Fibroblast of gingiva (primary cell): ENCODE measurements around the gene CCER1.

Experiments
- DNase-seq: peaks from one replicate; pipeline ENCODE4 v3.0.0-alpha.2; 2011; ENCODE audit warnings: low read depth

Gene CCER1

GRCh38 chr12:90921536-90921935, 33.4 kb downstream of the CCER1 start:
- DNase-seq: no peak

DNA sequence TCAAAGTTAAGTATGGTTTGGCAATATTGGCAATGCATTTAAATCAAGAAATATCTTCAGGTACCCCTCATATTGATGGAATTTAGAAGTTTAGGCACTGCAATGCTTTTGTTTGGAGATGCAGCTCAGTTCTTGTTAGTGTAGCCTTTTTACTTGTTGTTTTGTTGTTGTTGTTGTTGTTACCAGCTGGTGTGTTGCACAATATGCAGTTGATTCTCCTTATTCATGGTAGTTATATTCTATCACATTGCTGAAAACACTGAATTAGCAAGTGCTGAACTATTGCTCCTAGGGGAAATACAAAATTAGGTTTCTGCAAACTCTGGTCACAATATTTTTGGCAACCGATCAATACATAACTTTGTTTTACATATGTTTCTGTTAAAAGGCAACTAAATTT, 34.8 kb downstream of the CCER1 start:
- no peak for DNase-seq

- no peak for DNase-seq
Observed at GRCh38 chr12:90917431-90917830, 37.5 kb downstream of the CCER1 start.

- no peak for DNase-seq
Observed at GRCh38 chr12:90916516-90916915, 38.5 kb downstream of the CCER1 start.

DNA sequence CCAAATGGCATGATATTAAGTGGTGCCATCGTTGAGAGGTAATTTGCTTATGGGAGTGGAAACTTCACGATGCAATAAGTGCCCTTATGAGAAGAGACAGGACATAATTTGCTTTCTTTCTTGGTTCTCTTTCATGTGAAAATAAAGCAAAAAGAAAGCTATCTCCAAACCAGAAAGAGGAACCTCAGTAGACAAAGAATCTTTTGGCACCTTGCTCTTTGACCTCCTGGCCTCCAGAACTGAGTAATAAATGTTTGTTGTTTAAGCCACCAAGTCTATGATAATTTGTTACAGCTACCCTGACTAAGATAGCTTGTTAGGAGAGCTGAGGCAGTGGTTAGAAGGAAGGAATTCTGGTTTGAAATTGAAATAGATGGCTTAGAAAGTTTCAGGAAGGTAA, 39.6 kb downstream of the CCER1 start:
- DNase-seq: no peak

DNA sequence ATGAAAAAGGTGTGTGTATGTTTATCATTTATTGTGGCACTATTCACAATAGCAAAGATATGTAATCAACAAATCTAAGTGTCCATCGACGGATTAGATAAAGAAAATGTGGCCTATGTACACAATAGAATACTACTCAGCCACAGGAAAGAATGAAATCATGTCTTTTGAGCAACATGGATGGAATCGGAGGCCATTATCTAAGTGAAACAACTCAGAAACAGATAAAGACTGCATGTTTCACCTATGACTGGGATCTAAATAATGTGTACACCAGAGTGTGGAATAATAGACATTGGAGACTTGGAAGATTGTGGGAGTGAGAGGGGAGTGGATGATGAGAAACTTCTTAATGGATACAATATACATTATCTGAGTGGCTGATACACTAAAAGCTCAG, 44.0 kb downstream of the CCER1 start:
- DNase-seq: no peak

DNA sequence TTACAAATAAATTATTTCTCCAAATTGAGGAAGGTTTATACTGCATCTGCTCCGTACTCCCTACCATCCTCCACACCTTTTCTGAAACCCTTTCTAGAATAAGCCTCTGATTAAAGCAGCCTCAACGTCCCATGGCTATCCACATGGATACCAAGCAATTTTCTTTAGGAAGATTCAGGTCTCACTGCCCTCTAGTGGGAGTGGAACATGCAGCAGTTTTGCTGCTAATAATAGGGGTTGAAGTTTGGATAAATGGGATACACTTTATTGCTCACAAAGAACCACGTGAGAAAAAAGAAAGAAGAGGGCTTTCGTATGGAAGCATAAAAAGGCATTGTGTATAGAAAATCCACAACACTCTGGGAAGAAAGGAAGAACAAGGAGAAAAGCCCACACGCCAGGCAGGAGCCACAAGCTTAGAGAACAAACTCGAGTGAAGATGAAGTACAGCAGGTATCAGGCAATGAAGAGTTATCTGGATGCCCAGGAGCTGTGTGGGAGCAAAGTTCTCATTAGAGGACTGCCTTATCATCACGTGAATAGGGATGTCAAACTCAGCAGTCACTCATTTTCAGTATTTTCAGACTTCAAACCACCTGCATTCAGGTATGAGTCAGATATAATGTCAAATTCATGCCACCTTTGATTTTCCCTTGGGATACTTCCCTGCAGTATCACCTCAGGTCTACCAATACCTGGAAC, 45.8 kb downstream of the CCER1 start:
- DNase-seq: peak; percentile 34

GRCh38 chr12:90908465-90908864, 46.5 kb downstream of the CCER1 start:
- DNase-seq: peak; percentile 19

DNA sequence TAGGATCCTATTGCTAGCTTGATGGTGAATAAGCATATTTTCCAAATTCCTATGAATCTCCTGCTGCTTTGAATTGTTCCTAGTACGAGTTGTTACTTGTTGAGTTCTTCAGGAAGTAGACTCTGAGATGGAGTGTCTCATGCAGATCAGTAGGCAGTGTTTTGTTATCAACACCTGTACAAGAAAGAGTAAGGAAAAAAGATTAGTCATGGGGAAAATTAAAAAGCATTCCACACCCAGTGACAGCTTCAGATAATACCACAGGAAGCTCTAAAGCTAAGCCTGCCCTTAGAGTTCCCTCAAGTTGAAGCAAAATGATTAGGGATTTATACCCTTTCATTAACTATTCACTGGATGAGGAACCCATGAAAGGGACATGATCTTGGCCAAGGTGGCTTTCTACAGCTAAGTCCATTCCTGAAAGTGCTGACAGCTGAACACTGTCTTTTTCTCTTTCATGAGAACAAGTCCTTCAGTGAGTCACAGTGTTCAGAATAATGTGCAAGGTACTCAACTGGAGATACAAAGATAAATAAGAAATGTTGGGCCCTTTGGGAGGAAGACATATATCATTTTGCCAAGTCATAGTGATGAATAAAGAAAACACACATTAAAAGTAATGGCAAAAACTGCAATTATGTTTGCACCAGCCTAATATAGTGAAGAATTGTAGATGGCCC, 49.1 kb downstream of the CCER1 start:
- DNase-seq: no peak

DNA sequence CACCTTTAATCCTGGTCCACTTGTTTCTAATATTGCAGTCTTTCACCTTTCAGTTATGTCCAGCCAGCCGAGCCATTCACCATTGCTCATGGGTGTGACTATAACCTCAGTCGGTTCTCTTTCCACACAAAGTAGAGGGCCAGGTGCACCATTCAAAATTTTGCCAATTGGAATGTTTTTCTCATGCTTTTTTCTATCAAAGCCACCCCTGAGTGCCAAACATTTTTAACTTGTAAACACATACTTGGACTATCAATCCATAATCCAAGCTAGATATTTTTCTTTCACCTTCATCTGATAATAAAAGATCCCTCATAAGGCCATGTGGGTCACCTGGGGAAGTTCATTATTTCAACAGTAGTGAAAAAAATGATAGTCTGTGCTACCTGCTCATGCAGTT, 52.4 kb downstream of the CCER1 start:
- no peak for DNase-seq
